HG02870 (cell line): ENCODE measurements around the gene BEST2.
"Not testable (repeated sequence)": the region's sequence is repeated elsewhere in the genome, so short reads cannot be mapped to it uniquely, and the experiment has no call there.

ENCODE experiments used
- ATAC-seq: cut with Tn5 transposase; IDR thresholded peaks from one replicate; pipeline ENCODE4 v1.9.1; 2021; ENCODE audit warnings: mild to moderate bottlenecking, moderate library complexity; ENCODE audit not compliant: unreplicated experiment

The BEST2 gene

GRCh38 chr19:12751635-12752034, at the start of gene BEST2:
Gene BEST2, plus strand, starts transcription at chr19:12751791. Its CDS starts 802 bp downstream, at chr19:12752593.
- ATAC-seq: no peak

GRCh38 chr19:12703046-12703445, 48.5 kb upstream of the BEST2 start:
- ATAC-seq: no peak

GRCh38 chr19:12705169-12705568, 46.4 kb upstream of the BEST2 start:
- no peak for ATAC-seq

GRCh38 chr19:12705654-12706331, 45.8 kb upstream of the BEST2 start:
- ATAC-seq: no peak

GRCh38 chr19:12706332-12706718, 45.3 kb upstream of the BEST2 start:
- ATAC-seq: no peak

- ATAC-seq: no peak
Observed at GRCh38 chr19:12708641-12709040, 43.0 kb upstream of the BEST2 start.

GRCh38 chr19:12711187-12711586, 40.4 kb upstream of the BEST2 start:
- no peak for ATAC-seq

GRCh38 chr19:12712077-12712476, 39.5 kb upstream of the BEST2 start:
- ATAC-seq: not testable (repeated sequence)

- ATAC-seq: not testable (repeated sequence)
Observed at GRCh38 chr19:12713304-12713703, 38.3 kb upstream of the BEST2 start.

- ATAC-seq: no peak
Observed at GRCh38 chr19:12715102-12715501, 36.5 kb upstream of the BEST2 start.

- no peak for ATAC-seq
Observed at GRCh38 chr19:12715929-12716328, 35.7 kb upstream of the BEST2 start.

- ATAC-seq: no peak
Observed at GRCh38 chr19:12720296-12720695, 31.3 kb upstream of the BEST2 start.

GRCh38 chr19:12720851-12721655, 30.5 kb upstream of the BEST2 start:
- no peak for ATAC-seq

- peak; percentile 10 for ATAC-seq
Observed at GRCh38 chr19:12721656-12722565, 29.7 kb upstream of the BEST2 start.

GRCh38 chr19:12722566-12723380, 28.8 kb upstream of the BEST2 start:
- ATAC-seq: peak; percentile 78

- no peak for ATAC-seq
Observed at GRCh38 chr19:12723381-12723640, 28.3 kb upstream of the BEST2 start.

- no peak for ATAC-seq
Observed at GRCh38 chr19:12723641-12724426, 27.8 kb upstream of the BEST2 start, which contains the start of gene TNPO2. Gene TNPO2, minus strand, starts transcription at chr19:12723932. Its CDS starts 2,955 bp downstream, at chr19:12720977.

- ATAC-seq: not testable (repeated sequence)
Observed at GRCh38 chr19:12725612-12726011, 26.0 kb upstream of the BEST2 start.

GRCh38 chr19:12726988-12727316, 24.6 kb upstream of the BEST2 start:
- no peak for ATAC-seq
